K562 (cell line): ENCODE results near the gene TRMT44. TPM values are rescaled to one million over a fixed set of nuclear protein-coding genes. Genes with fewer than 3 reads are reported as not detected.
A peak's percentile ranks its signal among the peaks of the same experiment; 100 is the strongest.

ENCODE experiments used
- ATF7 ChIP-seq: fragments of 450-650 bp; IDR thresholded peaks from 2 replicates; pipeline ENCODE4 v1.7.1; 2014; ENCODE audit warnings: mild to moderate bottlenecking, moderate library complexity
- CCAR2 ChIP-seq: fragments of 200-400 bp; formaldehyde crosslinking; IDR thresholded peaks from 2 replicates; pipeline ENCODE4 v1.6.1; 2017; ENCODE audit warnings: mild to moderate bottlenecking, low read depth, low read length
- CEBPB ChIP-seq: fragments of 450-650 bp; IDR thresholded peaks from 2 replicates; pipeline ENCODE4 v1.6.1; 2016; ENCODE audit warnings: missing genetic modification characterization, missing compliant biosample characterization
- ERF ChIP-seq: fragments of 450-650 bp; formaldehyde crosslinking; IDR thresholded peaks from 2 replicates; pipeline ENCODE4 v1.4.0; 2020; ENCODE audit warnings: mild to moderate bottlenecking, mixed read lengths
- HIVEP1 ChIP-seq: fragments of 250-450 bp; sonication (Bioruptor Pico); IDR thresholded peaks from 2 replicates; pipeline ENCODE4 v1.4.0; 2020; ENCODE audit warnings: mild to moderate bottlenecking
- JUNB ChIP-seq: fragments of 450-650 bp; formaldehyde crosslinking; conservative IDR thresholded peaks from 2 replicates; pipeline ENCODE4 v1.4.0; 2020; ENCODE audit warnings: mild to moderate bottlenecking
- LARP7 ChIP-seq: fragments of 450-650 bp; IDR thresholded peaks from 2 replicates; pipeline ENCODE4 v1.6.1; 2016
- MTA1 ChIP-seq: fragments of 450-650 bp; IDR thresholded peaks from 2 replicates; pipeline ENCODE4 v1.6.1; 2017; ENCODE audit warnings: borderline replicate concordance
- NR2C2 ChIP-seq, 2 experiments: fragments of 200-800 bp in 1 of 2; sonication (Bioruptor generic) in 1 of 2; sonication (generic) in 1 of 2; formaldehyde crosslinking in 1 of 2; IDR thresholded peaks; 2 replicates each; pipeline versions ENCODE4 v1.6.1 to v1.8.0; 2016 to 2022; ENCODE audit warnings: mild to moderate bottlenecking in 1 of 2, missing compliant biosample characterization in 1 of 2, missing genetic modification characterization in 1 of 2, missing genetic modification reagents in 1 of 2
- POLR2H ChIP-seq: IDR thresholded peaks from 2 replicates; pipeline ENCODE4 v1.6.1; 2016; ENCODE audit warnings: missing genetic modification characterization, low read depth, mild to moderate bottlenecking, control low read depth, missing compliant biosample characterization, moderate library complexity
- PREB ChIP-seq: sonication (generic); formaldehyde crosslinking; IDR thresholded peaks from 2 replicates; pipeline ENCODE4 v1.8.1; 2023; ENCODE audit warnings: mild to moderate bottlenecking, missing genetic modification reagents
- RBFOX2 ChIP-seq: fragments of 200-400 bp; formaldehyde crosslinking; IDR thresholded peaks from 2 replicates; pipeline ENCODE4 v1.6.1; 2017; ENCODE audit warnings: low read depth, mild to moderate bottlenecking, low read length, moderate library complexity
- RFX1 ChIP-seq: fragments of 450-650 bp; IDR thresholded peaks from 2 replicates; pipeline ENCODE4 v1.6.1; 2016; ENCODE audit warnings: mild to moderate bottlenecking, moderate library complexity
- SREBF1 ChIP-seq: fragments of 150-350 bp; IDR thresholded peaks from 2 replicates; pipeline ENCODE4 v1.6.1; 2014; ENCODE audit warnings: antibody characterized with exemption, low read depth, low read length, borderline replicate concordance
- TCF7L2 ChIP-seq: fragments of 150-350 bp; IDR thresholded peaks from 2 replicates; pipeline ENCODE4 v1.6.1; 2016; ENCODE audit warnings: low read depth, mild to moderate bottlenecking, low read length, moderate library complexity
- TEAD1 ChIP-seq, 2 experiments: fragments of 450-650 bp in 1 of 2; sonication (generic) in 1 of 2; formaldehyde crosslinking; IDR thresholded peaks; 2 replicates each; pipeline versions ENCODE4 v1.4.0 to v1.8.0; 2020 to 2022; ENCODE audit warnings: mild to moderate bottlenecking in 2 of 2, missing genetic modification reagents in 1 of 2
- ZBTB1 ChIP-seq: sonication (generic); formaldehyde crosslinking; IDR thresholded peaks from 2 replicates; pipeline ENCODE4 v1.8.1; 2023; ENCODE audit warnings: missing genetic modification reagents, low read depth, mild to moderate bottlenecking, borderline replicate concordance
- ZMIZ1 ChIP-seq, 2 experiments: fragments of 150-350 bp in 1 of 2; IDR thresholded peaks; 2 replicates each; pipeline ENCODE4 v1.6.1; 2012 to 2016; ENCODE audit warnings: low read depth in 2 of 2, low read length in 2 of 2, mild to moderate bottlenecking in 1 of 2, moderate library complexity in 1 of 2
- polyA plus RNA-seq, 8 experiments: library from polyadenylated mRNA; depleted of rRNA in 4 of 8; stranded (reverse) in 5 of 8; unstranded in 3 of 8; fragments of >200 nt; fragmentation: Nextera tagmentation in 2 of 8; fragmentation: Illumina TruSeq in 1 of 8; extraction: Ambion mirVana in 2 of 8; extraction: Trizol in 1 of 8; gene quantifications; 2 replicates each; pipeline versions ENCODE4 v1.2.1 to v1.2.3, GENCODE V29; 2011 to 2014; ENCODE audit warnings: inconsistent platforms in 1 of 8, missing spikeins in 1 of 8
- total RNA-seq, 7 experiments: library from RNA; depleted of rRNA in 6 of 7; stranded (reverse); fragments of >200 nt in 6 of 7; fragmentation: Illumina TruSeq in 2 of 7; extraction: Trizol in 2 of 7; gene quantifications; 2 replicates each; pipeline versions ENCODE4 v1.2.1 to v1.2.3, GENCODE V29; 2011 to 2021; ENCODE audit warnings: low replicate concordance in 1 of 7
- TF ChIP-seq, protein P1 (sequence below): fragments of 250-450 bp; sonication (Bioruptor Pico); IDR thresholded peaks from 2 replicates; pipeline ENCODE4 v1.9.0; 2021; ENCODE audit warnings: mild to moderate bottlenecking
- TF ChIP-seq, protein P2 (sequence below): fragments of 150-350 bp; conservative IDR thresholded peaks from 2 replicates; pipeline ENCODE4 v1.6.1; 2014; ENCODE audit warnings: low read length

The TRMT44 gene
- total and polyA plus RNA-seq, 9 of the 15 experiments (the other 6 are each of a cell fraction or from before 2014, with no cell fraction given) = 1.2 to 18.6 (median 10.0) TPM

DNA sequence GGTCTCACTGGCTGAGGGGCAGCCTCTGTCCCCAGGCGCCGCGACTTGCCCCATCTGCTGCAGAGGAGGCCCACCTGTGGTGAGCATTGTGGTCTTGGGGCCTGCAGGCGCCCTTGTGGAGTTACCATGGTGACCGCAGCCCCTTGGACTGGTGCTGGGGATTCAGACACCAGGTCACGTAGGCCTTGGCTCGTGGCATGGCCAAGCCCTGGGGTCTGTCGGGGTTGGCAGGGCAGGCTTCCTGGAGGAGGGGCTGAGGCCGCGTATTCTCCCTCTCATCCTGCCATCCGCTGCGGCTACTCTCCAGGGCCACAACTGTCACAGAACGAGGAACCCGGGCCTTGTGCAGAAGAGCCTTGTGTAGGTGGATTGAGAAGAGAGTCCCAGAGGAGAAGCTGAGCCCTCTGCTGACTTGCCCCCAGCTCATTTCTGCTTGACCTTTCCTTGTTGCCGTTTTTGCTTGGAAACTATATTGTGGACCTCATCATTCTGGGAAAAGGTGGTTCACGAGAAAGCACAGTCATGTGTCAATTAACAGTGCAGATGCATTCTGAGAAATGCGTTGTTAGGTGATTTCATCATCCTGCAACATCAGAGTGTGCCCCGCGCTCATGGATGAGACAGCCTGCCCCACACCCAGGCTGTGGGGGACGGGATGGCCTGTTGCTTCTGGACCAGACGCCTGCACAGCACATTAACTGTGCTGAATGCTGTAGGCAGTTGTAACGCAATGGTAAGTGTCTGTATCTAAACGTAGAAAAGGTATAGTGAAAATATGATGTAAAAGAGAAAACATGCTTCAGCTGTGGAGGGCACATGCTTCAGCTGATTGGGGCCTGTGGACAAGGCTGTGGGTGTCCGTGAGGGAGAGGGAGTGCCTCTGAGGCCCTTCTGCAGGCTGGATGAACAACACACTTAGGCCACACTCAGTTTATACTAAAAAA is 38.5 kb downstream of the TRMT44 start (continued):
- TF ChIP-seq ZMIZ1 (IDR thresholded peaks at IDR 0.05; ENCODE audit: low read depth in 2 of 2, low read length in 2 of 2) = no peak
- no peak for TF ChIP-seq TCF7L2
- peak; percentile 51; the same call in 1 of the 2 replicates for TF ChIP-seq HIVEP1 (CRISPR knock-in tag)
- TF ChIP-seq CCAR2 = no peak
- no peak for TF ChIP-seq PREB (CRISPR knock-in tag)
- peak; percentile 88 for TF ChIP-seq MTA1
- 0 out of 4 replicates have a peak, but pooled peaks of 1 of the 2 experiments have one; percentile 72 for TF ChIP-seq TEAD1 (CRISPR knock-in tag; IDR thresholded peaks at IDR 0.05)
- TF ChIP-seq RBFOX2 = peak; percentile 57; the same call in 1 of the 2 replicates
- TF ChIP-seq, protein P1, sequence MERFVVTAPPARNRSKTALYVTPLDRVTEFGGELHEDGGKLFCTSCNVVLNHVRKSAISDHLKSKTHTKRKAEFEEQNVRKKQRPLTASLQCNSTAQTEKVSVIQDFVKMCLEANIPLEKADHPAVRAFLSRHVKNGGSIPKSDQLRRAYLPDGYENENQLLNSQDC (CRISPR knock-in tag) = no peak
- TF ChIP-seq, protein P2, sequence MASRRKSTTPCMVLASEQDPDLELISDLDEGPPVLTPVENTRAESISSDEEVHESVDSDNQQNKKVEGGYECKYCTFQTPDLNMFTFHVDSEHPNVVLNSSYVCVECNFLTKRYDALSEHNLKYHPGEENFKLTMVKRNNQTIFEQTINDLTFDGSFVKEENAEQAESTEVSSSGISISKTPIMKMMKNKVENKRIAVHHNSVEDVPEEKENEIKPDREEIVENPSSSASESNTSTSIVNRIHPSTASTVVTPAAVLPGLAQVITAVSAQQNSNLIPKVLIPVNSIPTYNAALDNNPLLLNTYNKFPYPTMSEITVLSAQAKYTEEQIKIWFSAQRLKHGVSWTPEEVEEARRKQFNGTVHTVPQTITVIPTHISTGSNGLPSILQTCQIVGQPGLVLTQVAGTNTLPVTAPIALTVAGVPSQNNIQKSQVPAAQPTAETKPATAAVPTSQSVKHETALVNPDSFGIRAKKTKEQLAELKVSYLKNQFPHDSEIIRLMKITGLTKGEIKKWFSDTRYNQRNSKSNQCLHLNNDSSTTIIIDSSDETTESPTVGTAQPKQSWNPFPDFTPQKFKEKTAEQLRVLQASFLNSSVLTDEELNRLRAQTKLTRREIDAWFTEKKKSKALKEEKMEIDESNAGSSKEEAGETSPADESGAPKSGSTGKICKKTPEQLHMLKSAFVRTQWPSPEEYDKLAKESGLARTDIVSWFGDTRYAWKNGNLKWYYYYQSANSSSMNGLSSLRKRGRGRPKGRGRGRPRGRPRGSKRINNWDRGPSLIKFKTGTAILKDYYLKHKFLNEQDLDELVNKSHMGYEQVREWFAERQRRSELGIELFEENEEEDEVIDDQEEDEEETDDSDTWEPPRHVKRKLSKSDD = no peak
- TF ChIP-seq SREBF1 = no peak
- peak; percentile 77 for TF ChIP-seq RFX1
- TF ChIP-seq CEBPB (tag) = peak; percentile 95
- TF ChIP-seq ERF = no peak
- no peak for TF ChIP-seq ZBTB1 (CRISPR knock-in tag)
- no peak for TF ChIP-seq JUNB (CRISPR knock-in tag)
- peak; percentile 72; the same call in 1 of the 2 replicates for TF ChIP-seq POLR2H (tag)
- TF ChIP-seq LARP7 = no peak
- no peak for TF ChIP-seq NR2C2 (CRISPR knock-in tag; IDR thresholded peaks at IDR 0.05)
- peak; percentile 79 for TF ChIP-seq NR2C2 (tag; IDR thresholded peaks at IDR 0.05)
- peak; percentile 96 for TF ChIP-seq ATF7
